LHCN-M2 (cell line): Measurements from ENCODE around the gene PLPP4. TPM values are rescaled to one million over a fixed set of nuclear protein-coding genes. Genes with fewer than 3 reads are reported as not detected.

Experiments
- DNase-seq: peaks from one replicate; pipeline ENCODE4 v3.0.0-alpha.2; 2012; ENCODE audit warnings: low read depth
- polyA plus RNA-seq: library from polyadenylated mRNA; unstranded; fragments of >200 nt; gene quantifications from one replicate; pipeline ENCODE4 v1.2.1, GENCODE V29; 2012; ENCODE audit warnings: missing spikeins
- total RNA-seq: library from RNA; depleted of rRNA; stranded (reverse); fragments of >200 nt; gene quantifications from 2 replicates; pipeline ENCODE4 v1.2.3, GENCODE V29; 2014; rRNA removed

The PLPP4 gene
- 0.46 TPM in 1 of 2 replicates, not detected in the other for total RNA-seq
- polyA plus RNA-seq, result 1.1 TPM

DNA sequence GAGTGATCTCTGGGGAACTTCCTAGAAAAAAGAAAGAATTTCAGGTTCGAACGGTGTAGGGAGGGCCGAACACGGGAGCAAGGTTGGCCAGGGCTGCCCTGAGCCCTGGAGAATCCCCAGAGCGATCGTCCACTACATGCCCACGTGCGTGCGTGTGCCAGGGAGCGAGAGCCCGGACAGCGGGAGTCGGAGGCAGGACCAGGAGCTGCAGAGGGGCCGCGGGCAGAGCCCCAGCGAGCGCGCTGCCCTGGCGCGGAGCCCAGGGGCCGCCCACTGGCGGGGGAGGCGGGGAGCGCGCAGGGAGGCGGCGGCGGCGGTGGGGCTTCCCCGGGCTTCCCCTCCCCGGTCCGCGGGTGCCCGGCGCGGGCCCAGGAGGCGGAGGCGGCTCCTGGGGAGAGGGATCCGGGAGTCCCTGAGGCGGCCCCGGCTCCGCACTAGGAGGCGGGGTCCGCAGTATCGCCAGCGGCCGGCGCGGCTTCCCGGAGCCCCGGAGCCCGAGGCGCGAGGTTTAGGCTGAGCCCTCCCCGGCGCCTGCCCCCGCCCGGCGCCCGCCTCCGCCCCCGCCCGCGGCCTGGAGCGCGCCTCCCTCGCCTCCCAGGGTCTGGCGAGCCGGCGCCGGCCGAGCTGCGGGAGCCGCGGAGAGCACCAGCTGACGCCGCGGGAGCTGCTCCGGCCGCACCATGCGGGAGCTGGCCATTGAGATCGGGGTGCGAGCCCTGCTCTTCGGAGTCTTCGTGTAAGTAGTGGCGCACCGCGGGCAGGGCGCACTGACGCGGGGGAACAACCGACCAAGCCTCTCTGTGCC is at the start of gene PLPP4:
Gene PLPP4 (plus strand): TSS at position 602 of the 805 bp plus-strand sequence. CDS start 79 bp downstream, at position 681.
- DNase-seq, result no peak

DNA sequence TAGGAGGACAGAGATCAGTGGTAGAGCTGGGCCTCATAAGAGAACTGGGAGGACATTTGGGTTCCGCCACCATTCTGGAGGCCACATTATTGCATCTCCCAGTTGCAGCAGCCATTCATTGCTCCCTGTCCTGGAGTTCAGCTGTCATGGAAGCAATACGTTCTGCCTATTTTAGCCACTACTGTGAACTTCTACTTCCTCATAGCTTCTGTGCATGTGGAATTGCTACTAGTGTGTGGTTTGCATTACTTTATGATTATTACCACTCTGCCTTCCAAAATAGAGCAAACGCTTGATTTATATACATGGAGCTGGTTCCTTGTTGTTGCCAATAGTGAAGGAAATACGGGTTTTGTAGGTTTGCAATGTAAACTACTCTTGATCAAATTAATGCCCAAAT is 47.2 kb upstream of the PLPP4 start:
- DNase-seq, result no peak

DNA sequence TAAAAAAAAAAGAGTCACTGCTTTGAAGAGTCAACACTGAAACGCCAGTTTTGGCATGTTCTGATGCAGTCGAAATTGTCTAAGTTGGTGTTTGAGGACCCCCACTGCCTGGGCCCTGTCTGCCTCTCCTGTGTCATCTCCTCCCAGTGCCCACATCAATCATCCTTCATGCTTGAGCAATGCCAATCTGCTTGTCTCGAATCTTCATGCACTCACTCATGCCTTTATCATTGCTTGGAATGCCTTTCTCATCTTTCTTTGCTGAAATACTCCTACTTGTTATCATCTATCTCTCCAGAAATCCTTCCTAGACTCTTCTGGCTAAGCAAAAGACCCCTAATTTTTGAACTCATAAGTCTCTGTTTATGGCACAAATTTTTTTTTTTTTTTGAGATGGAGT is 42.1 kb upstream of the PLPP4 start:
- no peak for DNase-seq

DNA sequence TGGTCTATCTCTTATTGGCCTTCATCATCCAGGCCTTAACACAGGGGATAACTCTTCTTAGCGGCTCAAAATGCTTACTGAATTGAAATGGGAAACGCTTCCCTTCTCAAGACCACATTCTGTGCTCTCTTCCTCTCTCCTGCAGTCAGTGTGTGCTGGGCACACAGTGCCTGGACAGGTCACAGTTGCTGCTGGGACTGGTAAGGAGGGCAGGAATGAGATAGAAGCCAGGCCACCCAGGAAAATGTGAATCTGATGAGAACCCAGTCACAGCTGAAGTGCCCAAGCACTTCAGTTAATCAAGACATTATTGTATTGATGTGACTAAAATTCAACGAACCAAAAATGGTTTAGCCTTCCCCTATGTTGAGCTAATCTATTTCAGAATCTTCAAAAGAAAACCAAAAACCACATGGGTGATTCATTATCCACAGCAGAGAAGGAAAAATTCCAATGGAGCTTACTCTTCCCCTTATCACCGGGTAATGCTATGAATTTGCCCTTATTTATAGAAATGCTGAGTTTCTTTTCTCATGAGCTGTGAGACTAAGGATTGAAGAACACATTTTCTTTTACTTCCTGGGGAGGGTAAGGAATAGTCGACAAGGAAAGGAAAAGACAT is 41.2 kb upstream of the PLPP4 start:
- DNase-seq, result peak; percentile 70

DNA sequence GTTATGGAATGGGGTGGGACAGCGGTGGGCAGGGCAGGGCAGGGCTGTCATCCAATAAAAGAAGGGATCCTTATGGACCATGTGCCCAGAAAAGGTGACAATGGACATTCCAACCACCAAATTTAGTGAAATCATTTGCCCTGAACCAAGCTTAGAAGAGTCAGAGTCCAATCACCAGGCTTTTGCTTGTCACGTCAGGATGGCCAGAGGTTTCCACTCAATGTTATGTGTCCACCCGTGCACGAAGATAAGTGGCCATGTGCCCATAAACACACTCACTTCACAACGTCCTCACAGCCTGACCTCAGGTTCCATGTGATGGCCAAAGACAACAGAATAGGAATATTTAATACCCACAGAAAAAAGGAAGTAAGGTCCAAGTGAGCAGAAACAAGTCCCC is 36.6 kb upstream of the PLPP4 start:
- DNase-seq, result no peak

DNA sequence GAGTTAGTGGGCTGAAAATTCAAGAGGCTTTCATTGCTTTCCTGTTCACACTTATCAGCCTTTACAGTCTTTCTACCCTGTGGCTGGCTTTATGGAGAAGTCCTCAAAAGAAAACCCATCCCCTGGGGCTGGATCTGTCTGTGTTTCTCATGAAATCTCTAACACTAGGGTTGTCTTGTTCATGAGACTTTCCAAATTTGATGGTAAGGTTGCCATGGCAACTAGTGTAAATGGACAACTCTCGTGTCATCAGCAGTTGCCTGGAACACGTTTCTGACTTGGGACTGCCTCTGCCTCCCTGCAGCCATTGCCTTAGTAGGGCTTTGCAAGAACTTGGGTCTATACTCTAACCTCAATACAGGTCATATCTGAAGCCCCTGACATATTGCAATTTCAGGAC is 35.8 kb upstream of the PLPP4 start:
- DNase-seq, result no peak

DNA sequence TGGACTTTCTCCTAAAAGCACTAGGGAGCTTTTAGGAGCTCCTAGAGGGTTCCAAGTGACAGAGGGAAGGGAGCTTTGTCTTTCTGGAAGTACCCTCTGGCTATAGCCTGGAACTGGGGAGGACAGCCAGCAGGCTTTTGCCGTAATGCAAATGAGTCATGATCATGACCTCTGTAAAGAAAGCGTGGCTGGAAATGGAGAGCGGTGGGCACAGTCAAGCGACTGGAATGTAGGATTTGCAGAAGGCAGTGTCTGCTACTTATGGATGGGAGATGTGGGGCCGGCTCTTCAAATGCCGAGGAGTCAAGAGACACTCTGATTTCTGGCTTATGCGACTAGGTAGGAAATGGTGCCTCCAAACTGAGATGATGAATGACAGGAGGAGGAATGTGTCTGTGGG is 34.6 kb upstream of the PLPP4 start:
- peak; percentile 66 for DNase-seq

DNA sequence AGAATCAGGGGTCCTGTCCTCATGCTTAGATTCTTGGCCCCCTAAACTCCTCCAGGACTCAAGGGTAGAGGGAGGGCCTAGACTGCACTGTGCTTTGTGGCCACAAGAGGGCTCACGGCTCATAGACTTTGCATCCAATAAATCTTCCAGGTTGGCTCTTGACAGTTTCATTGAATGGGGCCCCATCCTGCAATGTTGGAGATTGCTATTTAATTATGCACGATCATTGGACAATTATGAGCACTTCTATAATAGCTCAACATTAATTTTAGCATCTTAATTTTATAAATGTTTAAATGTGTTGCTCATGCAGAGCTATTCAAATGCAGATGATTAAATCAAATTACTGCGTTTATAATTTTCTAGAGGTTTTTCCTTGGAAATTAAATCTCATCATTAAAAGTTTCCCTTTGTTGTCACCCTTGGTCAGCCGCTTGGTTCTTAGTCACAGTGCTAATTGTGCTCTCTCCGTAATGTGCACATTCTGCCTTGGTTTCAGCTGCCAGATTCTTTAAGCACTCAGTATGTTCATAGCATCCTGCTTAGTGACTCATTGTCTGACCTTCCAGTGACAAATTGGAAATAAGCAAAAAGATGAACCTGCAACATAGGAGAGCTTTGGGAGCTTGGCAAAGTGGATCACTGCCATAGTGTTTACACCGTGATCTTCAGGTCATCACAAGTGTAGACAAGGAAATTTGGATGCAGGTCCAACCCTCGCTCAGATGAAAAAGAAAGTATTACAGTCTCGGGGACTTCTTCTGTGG is 33.4 kb upstream of the PLPP4 start:
- DNase-seq, result peak; percentile 45

DNA sequence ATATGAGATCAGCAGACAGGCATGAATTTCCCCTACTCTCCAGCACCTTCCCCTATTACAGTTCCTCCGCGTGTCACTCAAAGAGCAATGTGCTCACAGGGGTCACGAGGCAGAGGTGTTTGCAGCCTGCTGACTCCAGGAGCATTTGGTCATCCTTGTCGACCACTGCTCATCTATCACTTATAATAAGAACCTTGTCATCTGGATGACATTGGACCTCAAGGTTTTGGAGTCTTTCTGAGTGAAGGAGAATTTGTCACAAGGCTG is 32.9 kb upstream of the PLPP4 start:
- DNase-seq, result no peak

DNA sequence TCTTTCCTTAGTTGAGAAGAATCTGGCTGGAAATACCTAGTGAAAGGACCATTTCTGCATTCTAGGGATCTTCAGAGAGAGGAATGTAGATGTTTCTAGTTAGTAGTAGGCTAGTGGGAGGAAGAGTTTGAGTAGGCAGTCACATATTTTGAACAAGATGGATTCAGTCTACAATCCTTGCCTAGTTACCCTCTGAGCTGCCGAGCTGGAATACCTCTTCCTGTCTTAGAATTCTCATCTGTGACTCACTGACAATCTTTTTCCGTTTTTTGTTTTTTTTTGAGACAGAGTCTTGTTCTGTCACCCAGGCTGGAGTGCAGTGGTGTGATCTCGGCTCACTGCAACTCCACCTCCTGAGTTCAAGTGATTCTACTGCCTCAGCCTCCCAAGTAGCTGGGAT is 30.7 kb upstream of the PLPP4 start:
- DNase-seq, result no peak

DNA sequence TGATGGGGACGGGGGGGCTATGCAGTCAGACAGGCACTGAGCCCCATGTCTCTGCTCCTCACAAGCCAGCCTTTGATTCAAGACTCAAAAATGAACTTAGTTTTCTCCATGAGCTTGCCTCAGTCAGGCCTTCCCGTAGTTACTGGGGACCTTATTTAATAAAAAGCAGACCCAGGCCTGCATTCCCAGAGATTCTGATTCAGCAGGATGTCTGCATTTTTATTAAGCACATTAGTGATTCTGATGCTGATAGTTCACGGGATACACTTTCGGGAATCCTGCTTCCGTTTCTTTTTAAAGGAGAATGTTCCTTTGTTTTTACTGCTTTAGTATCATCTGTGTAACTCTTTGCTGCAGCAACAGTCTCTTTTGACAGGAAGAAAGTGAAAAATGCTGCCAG is 28.3 kb upstream of the PLPP4 start:
- DNase-seq, result no peak

DNA sequence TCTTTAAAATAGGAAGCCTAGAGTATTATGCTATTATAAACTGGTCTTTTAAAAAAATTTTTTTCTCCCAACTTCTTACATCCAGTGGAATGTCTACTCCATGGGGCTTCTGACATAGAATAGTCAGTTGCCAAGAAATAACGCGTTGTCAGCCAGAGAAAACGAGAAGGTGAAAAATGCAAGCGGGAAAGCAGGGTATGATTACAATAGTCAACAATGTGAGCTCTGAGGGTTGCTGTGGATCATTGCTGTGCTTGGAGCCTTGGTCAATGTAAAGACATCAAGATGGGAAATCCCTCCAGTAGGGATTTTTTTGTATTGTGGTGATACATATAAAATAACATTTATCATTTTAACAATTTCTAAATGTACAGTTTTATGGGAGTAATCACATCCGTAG is 27.6 kb upstream of the PLPP4 start:
- DNase-seq, result no peak

DNA sequence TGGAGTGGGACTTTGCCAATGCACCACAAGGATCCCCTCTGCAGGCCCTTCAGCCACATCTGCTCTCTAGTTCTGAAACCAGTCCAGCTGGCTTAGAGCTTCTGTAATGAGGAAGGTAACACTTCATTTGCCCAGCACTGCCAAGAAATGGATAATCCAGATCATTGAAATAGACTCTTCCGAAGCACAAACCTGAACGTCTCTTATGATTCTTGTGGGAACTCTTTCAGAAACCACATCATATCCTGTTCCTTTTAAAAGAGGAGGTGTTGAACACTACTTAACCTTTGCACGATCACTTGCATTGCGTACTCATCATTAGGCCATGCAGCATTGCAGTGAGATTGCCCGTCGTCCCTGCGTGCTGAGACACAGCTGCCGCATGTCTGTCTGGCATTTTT is 25.8 kb upstream of the PLPP4 start:
- DNase-seq, result no peak

DNA sequence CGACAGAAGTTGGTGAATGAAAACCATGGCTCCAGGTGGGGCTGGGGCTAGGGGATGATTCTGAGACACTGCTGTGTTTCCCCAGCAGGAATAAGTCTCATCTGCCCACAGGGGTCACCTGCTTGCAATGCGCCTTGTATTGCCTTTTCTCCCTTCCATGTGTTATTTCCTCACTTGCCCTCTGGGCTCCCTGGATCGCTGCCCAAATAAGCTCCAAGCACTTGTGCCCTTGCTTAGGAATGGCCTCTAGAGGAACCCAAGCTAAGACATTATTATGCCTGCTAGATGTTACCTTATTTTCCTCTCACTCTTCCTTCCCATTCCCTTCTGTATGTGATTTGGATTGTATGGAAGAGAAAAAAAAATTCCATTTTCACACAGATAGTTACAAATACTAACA is 24.8 kb upstream of the PLPP4 start:
- no peak for DNase-seq

DNA sequence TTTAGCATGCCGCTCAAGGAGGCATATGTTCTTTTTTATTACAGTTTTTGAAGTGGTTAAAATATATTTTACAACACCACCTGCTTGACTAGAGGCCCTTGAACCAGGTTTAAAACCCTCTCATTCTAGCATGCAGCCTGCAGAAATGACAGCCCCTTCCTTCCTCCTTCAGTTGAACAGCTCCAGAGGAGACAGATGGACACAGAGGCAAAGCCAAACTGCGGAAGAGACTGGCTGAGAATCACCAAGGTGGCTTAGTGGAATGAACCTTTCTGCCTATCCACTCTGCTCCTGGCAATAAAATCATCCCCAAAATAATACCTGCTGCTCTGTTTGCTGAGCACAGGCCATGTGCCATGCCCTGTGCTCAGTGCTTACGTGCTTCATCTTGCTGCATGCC is 23.9 kb upstream of the PLPP4 start:
- no peak for DNase-seq

DNA sequence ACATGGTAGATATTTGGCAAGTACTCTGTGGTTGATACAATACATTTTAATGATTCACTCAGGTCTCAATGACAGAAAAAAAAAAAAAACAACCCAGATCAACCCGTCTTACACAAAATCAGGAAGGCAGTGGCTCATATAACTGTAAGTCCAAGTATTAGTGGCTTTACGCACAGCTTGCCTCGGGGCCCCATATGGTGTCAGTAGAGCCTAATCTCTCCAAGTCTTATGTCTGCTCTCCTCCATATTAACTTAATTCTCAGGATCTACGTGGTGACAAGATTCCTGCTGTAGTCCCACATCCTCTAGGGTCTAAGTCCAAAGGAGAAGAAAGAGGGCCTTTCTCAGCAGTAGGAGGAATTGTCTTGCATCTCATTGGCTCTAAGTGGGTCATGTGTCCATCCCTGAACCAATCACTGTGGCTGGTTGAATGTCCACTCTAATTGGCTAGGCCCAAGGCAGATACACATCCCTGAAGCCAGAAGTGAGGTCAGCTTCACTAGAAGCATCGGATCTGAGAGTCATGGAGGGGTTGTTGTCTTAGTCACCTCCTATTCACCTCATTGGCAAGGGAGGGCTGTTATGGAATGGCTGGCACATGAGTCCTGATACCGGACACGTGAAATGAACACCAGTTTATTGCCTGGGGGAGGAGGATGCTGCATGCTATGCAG is 20.5 kb upstream of the PLPP4 start:
- DNase-seq, result no peak

DNA sequence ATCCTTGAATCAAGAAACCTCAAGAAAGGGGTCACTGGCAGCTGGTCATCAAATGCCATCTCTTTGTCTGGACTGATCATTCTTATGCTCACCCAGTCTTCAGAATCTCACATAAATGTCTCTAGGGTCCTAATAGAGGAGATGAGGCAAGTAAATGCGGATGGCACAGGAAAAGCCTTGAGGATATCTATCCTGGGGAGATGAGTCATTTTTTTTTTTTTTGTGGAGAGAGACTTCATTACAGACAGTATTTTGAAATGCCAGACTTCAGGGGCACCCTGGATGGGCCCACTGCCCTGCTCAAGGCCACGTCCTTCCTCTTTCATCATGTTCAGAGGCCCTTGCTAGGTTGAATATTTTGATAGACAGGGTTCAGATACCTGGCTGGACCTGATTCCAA is 19.5 kb upstream of the PLPP4 start:
- DNase-seq, result no peak

DNA sequence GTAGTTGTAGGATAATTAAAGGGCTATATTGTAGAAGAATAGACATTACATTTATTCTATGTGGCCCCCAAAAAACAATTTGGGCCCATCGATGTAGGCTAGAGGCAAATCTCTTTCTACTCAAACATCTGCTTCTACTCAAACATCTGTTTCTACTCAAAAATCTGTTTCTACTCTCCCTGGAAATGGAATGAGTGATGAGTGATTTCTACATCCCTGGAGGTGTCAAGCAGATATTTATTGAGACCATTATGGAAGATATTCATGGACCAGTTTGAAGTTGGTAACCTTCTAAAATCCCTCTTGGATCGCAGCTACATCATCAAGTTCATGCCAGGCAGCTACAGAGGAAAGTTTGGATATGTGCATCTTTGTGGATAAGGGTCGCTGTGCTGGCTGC is 5.1 kb upstream of the PLPP4 start:
- DNase-seq, result no peak

DNA sequence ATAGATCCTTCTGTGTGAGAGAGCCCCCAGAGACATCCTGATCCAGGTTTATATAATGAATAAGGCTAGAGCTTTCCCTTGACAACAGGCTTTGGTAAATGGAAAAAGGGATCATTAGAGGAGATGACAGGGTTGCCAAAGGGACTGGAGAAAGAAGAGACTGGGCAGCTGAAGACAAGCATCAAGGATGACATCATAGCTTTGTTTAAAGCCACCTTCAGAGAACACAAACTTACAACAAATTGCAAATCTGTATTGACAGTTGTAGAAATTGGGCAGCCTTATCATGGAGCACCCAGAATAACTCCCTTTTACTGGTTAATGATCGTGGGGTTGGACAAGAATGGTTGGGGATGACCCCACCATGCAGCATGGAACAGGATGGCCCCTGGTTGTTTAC is 3.7 kb upstream of the PLPP4 start:
- DNase-seq, result no peak

DNA sequence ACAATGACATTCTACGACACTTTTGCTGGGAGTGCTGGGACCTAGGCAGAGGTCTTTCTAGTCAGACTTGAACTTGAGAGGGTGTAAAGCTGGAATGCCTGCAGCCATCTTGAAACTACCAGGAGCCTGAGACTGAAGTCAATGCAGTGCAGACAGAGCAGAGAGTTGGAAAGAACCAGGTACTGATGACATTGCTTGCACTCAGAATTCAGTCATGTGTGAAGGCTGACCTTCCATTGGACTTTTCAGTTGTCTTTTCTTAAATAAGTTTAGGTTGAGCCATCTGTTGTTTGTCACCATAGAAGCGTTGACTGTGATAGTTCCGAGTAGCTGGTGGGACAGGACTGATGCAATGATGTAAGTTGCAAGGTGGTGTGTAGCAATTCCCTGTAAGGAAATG is 3.1 kb upstream of the PLPP4 start:
- DNase-seq, result no peak

DNA sequence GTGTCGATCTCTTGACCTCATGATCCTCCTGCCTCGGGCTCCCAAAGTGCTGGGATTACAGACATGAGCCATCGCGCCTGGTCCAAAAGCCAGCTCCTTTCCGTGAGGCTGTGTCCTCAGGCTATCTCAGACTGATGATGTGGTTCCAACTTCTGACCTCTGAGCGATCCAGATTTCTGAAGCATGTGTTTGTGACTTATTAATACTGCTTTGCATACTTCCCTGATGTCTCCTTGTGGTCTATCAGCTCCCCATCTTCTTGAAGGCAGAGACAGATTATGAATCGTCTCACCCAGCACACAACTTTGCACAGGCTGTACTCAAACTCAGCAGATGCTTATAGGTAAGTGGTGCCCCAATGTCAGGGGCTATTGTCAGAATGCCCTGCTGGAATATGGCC is 2.0 kb upstream of the PLPP4 start:
- no peak for DNase-seq

DNA sequence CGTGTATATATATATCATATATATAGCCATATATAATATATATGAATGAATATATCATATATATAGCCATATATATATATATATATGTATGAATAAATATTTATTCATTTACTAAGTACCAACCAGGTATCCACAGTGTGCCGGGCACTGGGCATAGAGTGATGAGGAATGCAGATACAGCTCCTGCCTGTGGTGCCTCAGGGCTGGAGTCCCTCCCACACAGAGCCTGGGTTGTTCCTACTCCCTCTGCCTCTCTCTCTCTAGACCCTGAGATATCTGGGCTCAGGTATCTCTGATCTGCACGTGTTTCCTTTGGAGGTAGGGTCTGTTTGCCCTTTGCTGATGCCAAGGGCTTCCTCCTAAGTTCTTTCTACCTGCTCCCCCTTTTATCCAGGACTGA is 1.4 kb upstream of the PLPP4 start:
- no peak for DNase-seq
